SH-SY5Y (cell line): ENCODE data around the gene TPPP3.

Experiments used
- GATA2 ChIP-seq: IDR thresholded peaks from 2 replicates; pipeline ENCODE4 v1.6.1; 2011; ENCODE audit warnings: mild to moderate bottlenecking, low read depth, low read length
- GATA3 ChIP-seq: IDR thresholded peaks from 2 replicates; pipeline ENCODE4 v1.6.1; 2011; ENCODE audit warnings: low read depth, mild to moderate bottlenecking, low read length, moderate library complexity

Gene TPPP3

DNA sequence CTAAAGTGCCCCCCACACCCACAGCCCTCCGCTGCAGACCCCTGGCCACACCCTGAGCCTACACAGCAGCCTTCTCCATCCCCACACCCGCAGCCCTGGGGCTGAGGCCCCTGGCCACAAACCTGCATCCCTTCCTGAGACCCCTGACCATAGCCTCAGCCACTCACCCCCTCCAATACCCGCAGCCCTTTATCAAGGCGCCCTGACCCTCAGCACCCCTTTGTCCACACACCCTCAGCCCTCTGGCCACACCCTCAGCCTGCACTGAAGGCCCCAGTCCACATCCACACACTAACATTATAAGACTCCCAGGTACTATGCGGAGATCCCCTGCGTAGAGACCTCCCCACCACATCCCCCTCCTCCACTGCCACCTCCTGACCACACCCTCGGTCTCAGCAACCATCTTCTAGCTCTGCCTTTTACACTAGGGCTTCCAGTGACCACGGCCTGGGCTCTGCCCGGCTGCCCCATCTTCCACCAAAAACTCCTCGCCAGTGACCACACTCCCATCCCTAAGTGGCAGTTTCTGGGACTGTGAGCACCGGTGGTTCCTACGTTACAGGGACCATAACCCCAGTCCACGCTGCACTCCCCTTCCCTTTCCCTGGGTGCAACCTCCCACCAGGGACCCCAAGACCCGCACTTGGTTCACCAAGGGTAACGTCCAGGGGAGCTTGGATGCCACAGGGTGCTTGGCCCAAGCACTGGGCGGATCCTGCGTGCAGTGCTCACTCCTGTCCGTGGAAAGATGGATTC, 818 bp downstream of the TPPP3 start:
- TF ChIP-seq GATA3 (no peak), GATA2 (no peak)

DNA sequence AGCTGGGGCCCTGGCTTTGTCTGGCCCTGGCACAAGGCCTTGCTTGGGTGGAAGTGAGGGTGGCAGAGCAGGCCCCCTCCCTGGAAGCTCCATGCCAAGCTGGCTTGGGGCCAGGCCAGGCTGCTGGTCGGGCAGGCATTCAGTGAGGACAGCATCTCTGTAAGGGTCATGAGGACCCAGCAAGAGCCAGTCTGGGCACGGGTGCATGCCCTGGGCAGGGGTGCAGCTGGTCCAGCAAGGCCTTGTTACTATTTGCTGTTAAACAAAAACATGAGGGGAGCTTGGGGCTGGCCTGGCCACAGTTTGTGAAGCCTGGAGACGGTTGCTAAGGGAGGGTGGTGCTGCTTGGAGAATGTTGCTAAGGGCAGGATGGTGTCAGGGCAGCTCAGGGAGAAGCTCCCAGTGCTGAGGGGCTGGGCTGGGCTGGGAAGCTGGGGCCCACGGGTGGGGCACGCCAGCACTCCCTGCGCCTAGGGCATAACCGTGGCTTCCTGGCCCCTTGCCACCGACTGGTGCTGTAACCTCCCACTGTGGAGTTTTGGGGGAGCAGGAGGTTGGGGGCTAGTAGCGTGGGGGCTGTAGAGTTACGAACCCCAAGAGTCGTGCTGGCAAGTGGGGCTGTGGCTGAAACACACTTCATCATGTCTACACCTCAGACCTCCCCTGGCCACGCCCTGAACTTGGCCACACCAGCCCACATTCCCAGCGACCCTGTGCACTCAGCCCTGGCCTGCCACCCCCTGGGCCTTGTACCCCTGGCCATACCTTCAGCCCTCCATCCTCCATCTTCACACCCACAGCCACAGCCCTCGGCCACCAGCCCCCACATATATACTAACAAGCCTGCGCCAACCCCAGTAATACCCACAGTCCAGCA, 1.6 kb downstream of the TPPP3 start:
- TF ChIP-seq GATA3 (no peak), GATA2 (no peak)

DNA sequence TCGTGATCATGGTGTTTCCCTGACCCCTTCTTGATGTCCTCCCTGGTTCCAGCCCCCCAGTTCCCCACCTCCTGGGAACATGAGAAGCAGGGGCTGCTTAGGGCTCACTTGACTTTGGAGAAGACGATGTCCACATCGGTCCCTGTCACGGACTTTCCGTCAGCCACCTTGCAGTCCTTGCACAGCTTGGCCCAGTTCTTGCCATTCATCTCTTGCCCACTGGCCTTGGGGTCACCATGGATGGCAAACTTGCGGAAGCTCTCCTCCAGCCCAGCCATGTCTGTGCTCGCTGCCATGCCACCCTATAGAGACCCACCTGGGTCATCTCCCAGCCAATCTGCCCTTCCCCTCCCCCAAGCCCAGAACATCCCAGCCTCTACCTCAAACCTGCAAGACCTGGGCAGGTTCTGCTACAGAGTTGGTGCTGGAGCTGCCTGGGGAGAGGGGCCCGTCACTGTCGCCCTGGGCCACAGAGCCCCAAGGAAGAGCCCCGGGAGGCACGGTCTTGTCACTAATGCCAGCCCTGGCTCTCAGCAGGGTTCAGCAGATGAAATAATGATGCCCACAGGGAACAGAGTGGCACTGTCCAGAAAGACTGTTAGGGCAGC, 2.4 kb downstream of the TPPP3 start:
- no peak for TF ChIP-seq GATA3
- TF ChIP-seq GATA2 = no peak

DNA sequence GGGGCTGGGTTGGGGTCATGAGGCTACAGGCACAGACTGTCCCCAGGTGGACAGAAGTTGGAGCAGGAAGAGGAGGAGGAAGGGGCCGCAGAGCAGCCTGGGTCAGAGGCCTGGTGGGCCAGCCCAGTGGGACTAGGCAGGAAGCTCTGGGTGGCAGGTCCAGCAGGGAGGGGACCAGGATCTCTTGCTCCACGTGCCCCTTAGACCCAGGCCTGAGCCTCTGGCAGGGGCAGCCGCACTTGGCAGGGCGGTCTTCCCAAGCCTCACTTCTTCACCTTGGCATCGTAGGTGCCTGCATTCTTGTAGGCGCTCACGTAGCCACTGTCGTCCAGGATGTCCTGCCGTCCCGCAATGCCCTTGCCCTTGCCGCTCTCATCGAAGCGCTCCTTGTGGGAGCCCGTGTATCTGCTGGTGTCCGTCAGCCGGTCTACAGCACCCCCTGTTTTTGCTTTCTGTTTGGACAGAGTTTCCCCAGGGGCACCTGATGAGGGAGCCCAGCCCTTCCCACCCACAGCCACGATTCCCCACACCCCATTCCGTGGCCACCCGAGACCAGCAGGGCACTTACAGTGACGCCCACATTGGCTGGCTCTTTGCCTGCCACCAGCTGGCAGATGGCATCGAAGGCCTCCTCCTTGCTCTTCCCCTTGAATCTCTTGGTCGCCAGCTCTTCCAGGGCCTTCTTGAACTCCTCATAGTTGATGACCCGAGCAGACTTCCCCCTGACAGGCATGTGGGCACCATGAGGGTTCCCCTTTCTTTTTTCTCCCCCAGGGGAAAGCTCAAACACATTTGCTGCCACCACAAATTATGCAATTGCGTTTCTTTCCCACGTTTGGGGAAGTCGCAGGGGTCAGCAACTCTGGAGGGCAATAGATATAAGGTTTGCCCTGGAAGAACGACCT, 3.1 kb downstream of the TPPP3 start:
- no peak for TF ChIP-seq GATA3
- TF ChIP-seq GATA2 = no peak

DNA sequence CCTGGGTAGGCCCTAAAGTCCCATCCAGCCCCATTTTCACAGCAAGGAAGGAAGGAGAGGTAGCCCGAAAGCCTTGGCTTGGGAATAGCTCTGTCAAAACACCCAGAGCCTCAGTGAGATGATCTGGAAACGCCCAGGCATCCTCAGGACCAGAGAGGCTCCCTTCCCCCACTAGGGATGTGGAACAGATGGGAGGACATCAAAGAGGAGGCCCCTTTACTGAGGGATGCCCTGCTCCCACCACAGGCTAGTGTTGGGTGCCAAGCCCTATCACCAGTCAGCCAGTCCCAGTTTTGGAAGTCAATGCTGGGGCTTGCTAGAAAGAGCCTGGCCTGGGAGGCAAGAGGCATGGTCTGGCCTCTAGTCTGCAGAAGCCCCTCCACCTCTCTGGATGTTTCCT, 4.7 kb downstream of the TPPP3 start:
- TF ChIP-seq GATA3 (no peak), GATA2 (no peak)

DNA sequence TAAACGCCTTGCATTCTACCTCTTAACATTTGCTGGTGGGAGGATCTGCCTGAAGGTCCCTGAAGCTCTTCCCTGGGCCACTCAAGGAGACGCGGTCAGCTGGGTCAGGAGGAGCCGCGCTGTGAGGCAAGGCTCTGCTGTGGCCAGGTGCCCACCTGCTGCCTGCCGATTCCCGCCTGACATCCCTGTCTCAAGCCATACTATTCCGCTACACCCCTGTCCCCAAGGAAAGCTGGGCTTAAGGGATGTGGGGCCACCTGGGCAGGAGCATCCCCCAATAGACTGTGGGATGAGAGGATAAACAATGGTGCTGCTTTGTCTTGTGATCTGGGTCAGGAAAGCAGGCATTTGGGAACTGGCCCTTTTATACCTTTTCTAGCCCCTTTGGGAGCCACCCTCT, 5.1 kb downstream of the TPPP3 start:
- TF ChIP-seq GATA3 = no peak
- TF ChIP-seq GATA2 = no peak

DNA sequence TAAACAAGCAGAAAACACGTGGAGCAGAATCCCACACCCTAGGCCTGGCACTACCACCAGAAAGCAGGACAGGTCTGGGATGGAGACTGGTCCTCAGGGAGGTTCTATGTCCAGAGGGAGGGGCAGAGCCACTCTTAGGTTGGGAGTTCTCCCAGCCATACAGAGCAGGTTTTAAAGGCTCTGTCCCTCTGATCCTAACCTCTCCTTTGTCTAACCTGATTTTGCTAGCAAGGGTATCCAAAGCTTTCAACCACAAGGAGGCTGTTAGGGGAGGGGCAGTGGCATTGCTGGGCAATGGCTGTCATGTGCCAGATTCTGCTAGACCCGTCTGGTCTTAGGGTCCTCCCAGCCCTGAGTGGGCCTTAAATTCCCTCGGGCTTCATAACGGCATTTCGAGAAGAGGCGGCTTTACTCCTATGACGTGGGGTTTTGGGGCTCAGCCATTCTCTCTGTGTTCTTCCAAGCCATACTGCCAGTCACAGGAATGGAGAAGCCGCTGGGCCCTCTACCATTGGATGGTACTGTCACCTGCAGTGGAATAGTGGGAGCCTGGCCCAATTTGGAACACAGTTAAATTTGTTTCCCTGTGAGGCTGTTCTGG, 5.7 kb downstream of the TPPP3 start:
- TF ChIP-seq GATA2 (no peak), GATA3 (no peak)

DNA sequence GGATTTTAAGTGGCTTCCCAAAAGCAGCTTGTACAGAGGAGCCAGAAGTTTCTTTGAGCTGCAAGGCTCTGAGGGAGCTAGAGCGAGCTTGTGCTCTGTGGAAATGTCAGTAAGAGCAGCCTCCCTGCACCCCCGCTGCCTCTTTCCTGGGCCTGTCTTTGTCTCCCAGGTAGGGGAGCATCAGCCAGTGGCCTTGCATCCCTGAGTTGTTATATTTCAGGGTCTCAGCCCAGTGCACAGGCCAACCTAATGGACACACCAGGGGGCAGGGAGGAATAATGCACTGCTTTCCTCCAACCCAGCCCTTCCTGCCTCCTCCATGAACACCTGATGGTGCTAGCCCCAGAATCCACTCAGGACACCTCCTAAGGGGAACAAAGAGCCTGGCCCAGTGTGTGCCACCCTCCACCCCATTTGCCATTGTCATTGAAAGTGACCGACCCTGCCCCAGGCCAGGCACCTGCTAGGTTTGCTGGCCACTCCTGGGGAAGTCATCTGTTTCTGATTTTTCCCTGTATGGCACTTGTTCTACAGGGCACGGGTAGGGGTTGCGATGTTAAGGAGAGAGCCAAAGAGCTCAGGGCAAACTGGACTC, 6.3 kb downstream of the TPPP3 start:
- TF ChIP-seq GATA3 (no peak), GATA2 (no peak)

DNA sequence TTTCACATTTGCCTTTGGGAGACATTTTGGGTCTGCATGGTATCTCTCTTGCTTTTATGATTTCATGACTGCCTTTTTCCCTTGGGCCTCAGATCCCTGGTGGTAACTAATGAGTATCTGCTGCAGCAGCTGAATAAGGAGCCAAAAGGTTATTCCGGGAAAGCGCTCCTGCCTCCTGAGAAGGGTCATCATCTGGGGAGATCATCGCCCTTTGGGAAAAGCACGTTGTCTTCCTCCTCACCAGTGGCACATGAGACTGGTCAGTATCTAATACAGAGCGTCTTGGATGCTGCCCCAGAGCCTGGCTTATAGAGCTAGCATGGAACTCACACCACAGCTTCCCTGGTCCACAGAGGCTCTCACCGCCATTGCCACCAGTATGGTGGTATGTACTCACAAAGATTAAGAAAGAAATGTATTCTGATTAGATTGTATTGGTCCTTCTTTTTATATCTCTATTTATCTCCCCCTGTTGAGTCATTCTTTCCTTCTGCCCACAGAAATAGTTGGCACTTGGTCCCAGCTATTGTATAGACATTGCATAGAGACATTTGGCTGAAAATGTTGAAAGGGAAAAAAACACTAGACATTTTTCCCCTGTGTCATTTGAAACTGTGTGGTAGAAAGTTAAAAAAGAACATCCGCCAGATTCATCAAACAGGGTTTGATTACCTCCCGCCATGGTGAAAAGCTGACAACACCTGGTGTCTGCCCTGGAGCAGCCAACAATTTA, 8.4 kb downstream of the TPPP3 start:
- TF ChIP-seq GATA3 = no peak
- no peak for TF ChIP-seq GATA2

DNA sequence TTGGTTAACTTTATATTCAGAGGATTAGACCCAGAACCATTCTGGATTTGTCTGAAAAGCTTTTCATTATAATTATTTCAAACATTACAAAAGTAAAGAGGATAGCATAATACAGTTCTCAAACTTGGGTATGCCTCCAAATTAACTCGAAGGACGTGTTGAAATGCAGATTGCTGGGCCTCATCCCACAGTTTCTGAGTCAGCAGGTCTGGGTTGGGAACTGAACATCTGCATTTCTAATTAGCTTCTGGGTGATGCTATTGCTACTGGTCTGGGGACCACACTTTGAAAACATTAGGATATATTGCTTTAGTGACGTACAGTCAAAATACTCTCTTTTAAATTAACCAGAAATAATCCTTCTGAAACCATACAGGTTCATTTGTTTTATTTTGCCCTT, 10.0 kb downstream of the TPPP3 start:
- TF ChIP-seq GATA3 (no peak), GATA2 (no peak)

DNA sequence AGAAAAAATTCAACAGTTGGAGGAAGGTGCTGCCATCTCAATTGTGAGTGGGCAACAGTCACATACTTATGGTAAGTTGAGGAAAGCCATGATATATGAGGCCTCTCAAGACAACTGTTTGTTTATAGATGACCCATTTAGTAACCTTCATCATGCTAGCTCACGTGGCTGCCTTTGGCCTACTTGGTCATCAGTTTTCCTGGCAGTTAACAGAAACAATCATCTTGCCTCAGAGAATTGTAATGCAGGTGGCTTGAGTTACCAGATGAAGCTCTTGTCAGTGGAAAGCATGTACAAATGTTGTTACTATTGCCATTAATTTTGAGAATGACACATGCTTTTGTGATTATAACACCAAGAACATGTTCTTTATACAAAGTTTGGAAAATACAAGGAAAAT, 14.7 kb downstream of the TPPP3 start:
- no peak for TF ChIP-seq GATA3
- no peak for TF ChIP-seq GATA2

DNA sequence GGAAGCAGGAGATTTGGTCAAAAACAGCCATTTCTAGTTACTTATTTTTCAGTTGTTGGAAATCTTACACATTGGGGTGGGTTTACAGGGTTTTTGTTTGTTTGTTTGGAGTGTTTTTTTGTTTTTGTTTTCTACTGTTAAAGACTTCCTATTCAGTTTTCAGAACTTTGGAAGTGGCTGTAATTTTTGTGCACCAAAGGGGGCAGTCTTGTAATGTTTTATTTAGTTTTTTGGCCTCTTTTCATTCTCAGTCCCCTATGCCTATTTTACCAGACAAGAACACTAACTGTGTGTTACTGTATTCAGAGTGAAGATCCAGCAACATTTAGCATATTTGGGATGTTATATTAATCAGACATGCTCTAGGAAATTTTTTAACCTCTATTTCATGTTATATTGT, 20.6 kb downstream of the TPPP3 start:
- TF ChIP-seq GATA2 (no peak), GATA3 (no peak)
